Fibroblast of lung (primary cell): ENCODE results near the gene HMGCR. TPM values are rescaled to one million over a fixed set of nuclear protein-coding genes. Genes with fewer than 3 reads are reported as not detected.

Experiments
- DNase-seq, 2 donors: peaks; one replicate each; pipeline versions ENCODE4 v3.0.0 to v3.0.0-alpha.2; 2010; ENCODE audit warnings: low read depth in 2 of 2
- H2AFZ ChIP-seq: 2 replicates; pipeline ENCODE4 v1.5.1; 2012; ENCODE audit warnings: low read length, control low read depth, inconsistent platforms
- H3K27ac ChIP-seq: 2 replicates; pipeline ENCODE4 v1.5.1; 2011; ENCODE audit warnings: low read length, control low read depth; ENCODE audit not compliant: insufficient read depth
- H3K27me3 ChIP-seq: 2 replicates; pipeline ENCODE4 v1.5.1; 2011; ENCODE audit warnings: mild to moderate bottlenecking, low read length; ENCODE audit not compliant: control insufficient read depth, insufficient read depth
- H3K36me3 ChIP-seq: 2 replicates; pipeline ENCODE4 v1.5.1; 2011; ENCODE audit warnings: low read length; ENCODE audit not compliant: control insufficient read depth, insufficient read depth
- H3K4me1 ChIP-seq: 2 replicates; pipeline ENCODE4 v1.5.1; 2011; ENCODE audit warnings: low read length; ENCODE audit not compliant: control insufficient read depth, insufficient read depth; ENCODE audit errors: extremely low read depth
- H3K4me2 ChIP-seq: 2 replicates; pipeline ENCODE4 v1.5.1; 2011; ENCODE audit warnings: low read length, control low read depth; ENCODE audit not compliant: insufficient read depth; ENCODE audit errors: extremely low read depth
- H3K4me3 ChIP-seq, 4 experiments: fragments of 200-600 bp in 1 of 4; sonication (generic) in 1 of 4; replicated peaks in 1 of 4; 2 replicates each; pipeline ENCODE4 v1.5.1; 2011 to 2016; ENCODE audit warnings: low read length in 4 of 4, low read depth in 3 of 4, mild to moderate bottlenecking in 3 of 4, control low read depth in 2 of 4, inconsistent platforms in 1 of 4, mixed read lengths in 1 of 4; ENCODE audit not compliant: insufficient read depth in 1 of 4; ENCODE audit errors: control extremely low read depth in 1 of 4
- H3K79me2 ChIP-seq: 2 replicates; pipeline ENCODE4 v1.5.1; 2012; ENCODE audit warnings: mild to moderate bottlenecking, low read length, inconsistent platforms; ENCODE audit not compliant: control insufficient read depth, insufficient read depth
- H3K9ac ChIP-seq: 2 replicates; pipeline ENCODE4 v1.5.1; 2011; ENCODE audit warnings: mild to moderate bottlenecking, low read length, control low read depth; ENCODE audit not compliant: insufficient read depth
- H3K9me3 ChIP-seq: 2 replicates; pipeline ENCODE4 v1.5.1; 2012; ENCODE audit warnings: low read depth, low read length; ENCODE audit not compliant: control insufficient read depth, insufficient read depth
- H4K20me1 ChIP-seq: 2 replicates; pipeline ENCODE4 v1.5.1; 2011; ENCODE audit warnings: low read length; ENCODE audit not compliant: control insufficient read depth, insufficient read depth; ENCODE audit errors: extremely low read depth
- CTCF ChIP-seq, 2 donors: IDR thresholded peaks in 1 of 2; conservative IDR thresholded peaks in 1 of 2; 1 replicate in 1 of 2; 2 replicates in 1 of 2; pipeline ENCODE4 v1.5.1; 2011 to 2012; ENCODE audit warnings: low read length in 2 of 2, control low read depth in 1 of 2, inconsistent platforms in 1 of 2, low read depth in 1 of 2, mild to moderate bottlenecking in 1 of 2
- EZH2 ChIP-seq: IDR thresholded peaks from 2 replicates; pipeline ENCODE4 v1.5.1; 2012; ENCODE audit warnings: low read length, control low read depth, mild to moderate bottlenecking; ENCODE audit errors: missing control alignments
- polyA plus RNA-seq, 2 donors: library from polyadenylated mRNA; depleted of rRNA in 1 of 2; stranded (reverse) in 1 of 2; unstranded in 1 of 2; fragments of >200 nt; gene quantifications; 2 replicates each; pipeline ENCODE4 v1.2.1, GENCODE V29; 2011 to 2012; ENCODE audit warnings: missing spikeins in 1 of 2
- total RNA-seq: library from RNA; depleted of rRNA; stranded (reverse); fragments of >200 nt; gene quantifications from 2 replicates; pipeline ENCODE4 v1.2.1, GENCODE V29; 2014

Gene HMGCR
- total and polyA plus RNA-seq, 2 donors (not counting 1 experiment from before 2014, with no cell fraction given): 132 to 225 TPM

DNA sequence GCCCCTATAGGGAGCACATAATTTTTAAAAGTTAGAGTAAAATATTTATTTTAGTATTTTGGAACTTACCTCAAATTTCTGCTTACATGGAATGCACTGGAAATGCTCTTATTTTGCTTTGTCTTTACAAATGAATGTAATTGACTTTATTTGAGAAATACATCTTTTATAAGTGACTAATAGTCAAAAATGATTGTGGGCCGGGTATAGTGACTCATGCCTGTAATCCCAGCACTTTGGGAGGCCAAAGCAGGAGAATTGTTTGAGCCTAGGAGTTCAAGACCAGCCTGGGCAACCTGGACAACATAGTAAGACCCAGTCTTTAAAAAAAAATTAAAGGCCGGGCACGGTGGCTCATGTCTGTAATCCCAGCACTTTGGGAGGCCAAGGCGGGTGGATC, 5.8 kb downstream of the HMGCR start:
- Histone ChIP-seq H3K4me3 (no peak overlapping the region), H3K79me2 (peaks cover 60% of the 10 kb centered on the region), H3K27me3 (no peaks in the 10 kb centered on the region), H2AFZ (no peak overlapping the region), H3K4me2 (no peak overlapping the region), H3K27ac (no peak overlapping the region), H3K9me3 (no peaks in the 10 kb centered on the region), H3K36me3 (peaks cover 5% of the 10 kb centered on the region), H3K4me1 (peaks cover 2% of the 10 kb centered on the region), H4K20me1 (peaks cover 18% of the 10 kb centered on the region), H3K9ac (no peak overlapping the region)
- no peak for TF ChIP-seq EZH2
- TF ChIP-seq CTCF (conservative IDR thresholded peaks at IDR 0.05 in 1 of 2, IDR thresholded peaks at IDR 0.05 in 1 of 2; ENCODE audit: low read depth in 1 of 2, low read length in 2 of 2): no peak
- DNase-seq: no peak

DNA sequence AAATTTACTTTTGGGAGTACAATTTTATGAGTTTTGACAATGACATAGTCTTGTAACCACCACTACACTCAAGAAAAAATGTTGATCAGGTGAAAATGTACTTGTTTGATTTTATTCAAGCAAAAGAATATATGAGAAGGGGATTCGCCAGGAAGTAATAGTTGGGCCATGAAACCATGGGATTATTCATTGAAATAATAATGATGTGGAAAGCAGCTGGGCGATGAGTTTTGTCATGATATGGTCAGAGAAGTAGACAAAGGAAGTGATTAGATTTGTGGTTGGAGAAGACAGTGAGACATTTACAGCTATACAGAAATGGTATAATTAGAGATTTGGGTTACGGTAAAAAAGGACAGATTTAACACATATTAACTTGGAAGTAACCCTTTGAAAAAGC, 11.2 kb downstream of the HMGCR start:
- TF ChIP-seq CTCF (conservative IDR thresholded peaks at IDR 0.05 in 1 of 2, IDR thresholded peaks at IDR 0.05 in 1 of 2; ENCODE audit: low read depth in 1 of 2, low read length in 2 of 2) (no peak), EZH2 (no peak)
- H4K20me1 ChIP-seq: no peaks in the 10 kb centered on the region
- no peak overlapping the region for H3K4me2 ChIP-seq
- H3K4me1 ChIP-seq: no peaks in the 10 kb centered on the region
- H3K36me3 ChIP-seq: peaks cover 11% of the 10 kb centered on the region
- H3K9ac ChIP-seq: no peak overlapping the region
- H3K79me2 ChIP-seq: peaks cover 10% of the 10 kb centered on the region
- H3K9me3 ChIP-seq: no peaks in the 10 kb centered on the region
- H3K27me3 ChIP-seq: no peaks in the 10 kb centered on the region
- no peak overlapping the region for H3K27ac ChIP-seq
- H3K4me3 ChIP-seq: no peak overlapping the region
- no peak overlapping the region for H2AFZ ChIP-seq
- peak in 1 of 2 donors; percentile 59 for DNase-seq

GRCh38 chr5:75349663-75350062, 12.6 kb downstream of the HMGCR start:
- Histone ChIP-seq H3K79me2 (peaks cover 1% of the 10 kb centered on the region), H3K9me3 (no peaks in the 10 kb centered on the region), H3K36me3 (peaks cover 12% of the 10 kb centered on the region), H3K4me2 (no peak overlapping the region), H3K4me3 (no peak overlapping the region), H3K4me1 (no peaks in the 10 kb centered on the region), H4K20me1 (no peaks in the 10 kb centered on the region), H3K9ac (no peak overlapping the region), H2AFZ (no peak overlapping the region), H3K27me3 (no peaks in the 10 kb centered on the region), H3K27ac (no peak overlapping the region)
- DNase-seq: no peak
- TF ChIP-seq EZH2 (no peak), CTCF (conservative IDR thresholded peaks at IDR 0.05 in 1 of 2, IDR thresholded peaks at IDR 0.05 in 1 of 2; ENCODE audit: low read depth in 1 of 2, low read length in 2 of 2) (no peak)
